T-helper 2 cell (primary cell): ENCODE data around the gene CCDC170.

ENCODE experiments used
- DNase-seq, 5 experiments: peaks; one replicate each; pipeline versions ENCODE4 v3.0.0 to v3.0.0-alpha.2; 2012 to 2022

CCDC170 gene

GRCh38 chr6:151659212-151659611 lies 165.4 kb downstream of the CCDC170 start:
- no peak for DNase-seq

GRCh38 chr6:151661509-151661908 lies 167.7 kb downstream of the CCDC170 start:
- no peak for DNase-seq

DNA sequence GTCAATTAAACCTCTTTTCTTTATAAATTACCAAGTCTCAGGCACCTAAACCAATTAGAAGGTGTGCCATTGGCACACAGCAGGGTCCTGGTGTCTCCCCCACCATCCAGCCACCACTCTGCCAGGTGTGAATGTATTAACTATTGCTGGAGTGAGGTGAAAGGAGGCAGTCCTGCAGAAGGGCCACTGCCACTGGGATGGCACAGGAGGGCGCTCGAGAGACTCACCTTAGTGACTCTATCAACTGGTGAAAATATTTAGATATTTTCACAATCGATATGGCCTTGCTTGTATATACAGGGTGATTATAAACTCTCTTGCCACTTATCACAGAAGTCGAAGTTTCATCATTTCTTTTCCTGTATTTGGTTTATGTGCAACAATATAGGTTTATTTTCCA lies 168.1 kb downstream of the CCDC170 start:
- DNase-seq, result no peak

GRCh38 chr6:151663559-151663958 lies 169.7 kb downstream of the CCDC170 start:
- no peak for DNase-seq

- no peak for DNase-seq
These were observed 170.6 kb downstream of the CCDC170 start for GRCh38 chr6:151664390-151664789.

- DNase-seq, result no peak
These were observed 171.5 kb downstream of the CCDC170 start for GRCh38 chr6:151665329-151665728.

GRCh38 chr6:151666526-151666925 lies 172.7 kb downstream of the CCDC170 start:
- no peak for DNase-seq

DNA sequence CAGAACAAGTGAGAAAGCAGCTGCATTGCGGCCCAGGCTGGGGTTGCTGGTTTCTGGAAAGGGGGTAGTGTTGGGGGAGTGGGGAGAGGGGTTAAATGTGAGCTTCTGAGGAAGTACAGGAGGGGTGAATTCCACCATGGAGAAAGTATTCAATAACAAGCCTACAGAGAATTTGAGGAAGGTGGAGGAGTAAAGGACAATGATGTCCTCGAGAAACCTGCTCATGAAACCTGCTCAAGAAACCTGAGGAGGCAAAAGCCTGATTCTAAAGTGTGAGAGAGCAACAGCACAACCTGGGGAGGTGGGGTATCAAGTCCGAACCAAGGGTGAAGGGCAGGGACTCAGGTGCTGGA lies 175.4 kb downstream of the CCDC170 start:
- no peak for DNase-seq

DNA sequence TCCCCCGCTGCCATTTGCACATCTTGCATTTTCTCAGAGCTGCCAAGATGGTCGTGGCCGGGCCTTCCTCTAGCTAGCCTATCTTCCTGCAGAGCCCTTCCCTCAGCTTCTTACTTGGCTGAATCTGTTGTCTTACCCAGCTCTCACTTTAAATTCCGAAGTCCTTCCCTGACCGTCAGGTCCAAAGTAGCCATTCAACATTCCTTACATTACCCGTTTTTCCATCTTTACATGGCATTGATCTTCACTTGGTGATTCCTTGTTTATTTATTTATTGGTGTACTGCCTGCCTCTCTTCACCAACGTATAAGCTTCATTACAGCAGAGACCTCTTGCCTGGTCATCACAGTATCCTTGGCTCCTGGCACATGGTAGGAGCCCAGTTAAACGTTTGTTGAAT lies 176.3 kb downstream of the CCDC170 start:
- no peak for DNase-seq
